Activated T-helper 2 cell treated with anti-CD3 and anti-CD28 coated beads, Interferon-gamma antibody, Interleukin-2, Interleukin-4, amounts not matched to agents 10 μg/mL and 5 μg/mL and 100 μg/mL, durations not matched to agents 14 hours and 24 hours and 36 hours (primary cell): Measurements from ENCODE around the gene GTSF1L. TPM values are rescaled to one million over a fixed set of nuclear protein-coding genes. Genes with fewer than 3 reads are reported as not detected.

Experiments
- DNase-seq: peaks from one replicate; pipeline ENCODE4 v3.0.0; 2021; ENCODE audit warnings: low spot score
- H3K27ac Mint-ChIP-seq: one replicate; pipeline ENCODE4 v1.8.0; 2021; ENCODE audit warnings: mixed read lengths
- H3K27me3 Mint-ChIP-seq: one replicate; pipeline ENCODE4 v1.8.0; 2021; ENCODE audit warnings: low read depth, mixed read lengths
- H3K36me3 Mint-ChIP-seq: one replicate; pipeline ENCODE4 v1.8.0; 2021; ENCODE audit warnings: low read depth, mixed read lengths
- H3K4me1 Mint-ChIP-seq: one replicate; pipeline ENCODE4 v1.8.0; 2021; ENCODE audit warnings: low read depth, mixed read lengths
- H3K4me3 Mint-ChIP-seq: one replicate; pipeline ENCODE4 v1.8.0; 2021; ENCODE audit warnings: low read depth, mild to moderate bottlenecking, moderate library complexity, mixed read lengths
- H3K9me3 Mint-ChIP-seq: one replicate; pipeline ENCODE4 v1.8.0; 2021; ENCODE audit warnings: mixed read lengths
- intact Hi-C: fragments of 100-400 bp; cut with micrococcal nuclease; formaldehyde crosslinking; loops from one replicate; pipeline ENCODE4 v1.15.1; 2023
- total RNA-seq: library from RNA; stranded (reverse); gene quantifications from 2 replicates; pipeline ENCODE4 v1.2.3, GENCODE V29; 2022

Gene GTSF1L
- total RNA-seq, 1 donor from 2014 or later: not detected

- intact Hi-C loops: no loop called here
- Mint-ChIP-seq H3K36me3 (no peaks in the 10 kb centered on the region), H3K4me1 (peaks cover 29% of the 10 kb centered on the region), H3K27ac (no peak overlapping the region), H3K27me3 (peaks cover 1% of the 10 kb centered on the region), H3K9me3 (no peaks in the 10 kb centered on the region), H3K4me3 (no peak overlapping the region)
- no peak for DNase-seq
Observed at GRCh38 chr20:43739148-43739749, 12.4 kb upstream of the GTSF1L start.

DNA sequence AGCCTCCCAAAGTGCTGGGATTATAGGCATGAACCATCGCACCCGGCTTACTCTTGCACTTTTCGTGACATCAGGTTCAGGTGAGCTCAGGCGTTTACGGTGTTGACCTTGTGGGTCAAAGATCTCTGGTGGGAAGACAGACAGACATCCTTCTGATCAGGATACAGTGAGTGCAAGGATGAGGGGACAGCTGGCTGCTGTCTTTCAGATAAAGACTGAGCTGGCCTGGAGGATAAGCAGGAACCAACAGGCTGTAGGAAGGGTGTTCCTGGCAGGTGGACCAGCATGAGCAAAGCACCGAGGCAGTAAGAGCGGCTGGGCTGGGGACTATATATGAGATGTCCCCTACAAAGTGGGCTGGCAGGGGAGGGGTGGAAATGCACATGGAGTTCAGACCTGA lies 11.1 kb upstream of the GTSF1L start:
- no peaks in the 10 kb centered on the region for H3K9me3 Mint-ChIP-seq

DNA sequence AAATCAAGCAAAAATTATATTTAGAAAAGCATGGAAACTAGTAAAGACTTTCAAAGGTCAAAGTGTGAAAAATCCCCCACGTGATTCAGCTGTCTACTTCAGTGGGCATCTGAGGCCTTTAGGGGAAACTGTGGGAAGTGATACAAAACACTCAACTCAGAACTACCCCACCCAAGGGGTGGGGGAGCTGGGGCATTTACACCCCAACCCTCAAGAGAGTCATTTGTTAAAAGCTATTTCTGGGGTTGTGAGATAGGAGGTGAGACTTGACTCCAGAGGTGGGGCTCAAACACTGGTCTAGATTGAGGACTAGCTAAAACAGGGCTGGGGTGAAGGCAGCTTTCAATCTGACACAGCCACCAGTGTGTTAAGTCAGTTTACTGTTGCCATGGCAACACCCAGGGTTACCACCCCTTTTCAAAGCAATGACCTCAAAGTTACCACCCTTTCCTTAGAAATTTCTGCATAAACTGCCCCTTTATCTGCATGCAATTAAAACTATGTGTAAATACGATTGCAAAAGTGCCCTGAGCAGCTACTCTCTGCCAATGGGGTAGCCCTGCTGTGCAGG lies 9.9 kb upstream of the GTSF1L start:
- Mint-ChIP-seq H3K4me3 (no peak overlapping the region), H3K36me3 (no peaks in the 10 kb centered on the region), H3K27me3 (peaks cover 1% of the 10 kb centered on the region), H3K9me3 (no peaks in the 10 kb centered on the region), H3K27ac (peak overlapping the region; percentile 75), H3K4me1 (peaks cover 35% of the 10 kb centered on the region)
- DNase-seq: peak; percentile 49
- intact Hi-C loops: loop anchor here (2.0 kb wide), 1 partner anchor 14 kb away; no protein-coding TSS in a partner anchor

More for the DNA sequence above, 11.1 kb upstream of the GTSF1L start:
- no peaks in the 10 kb centered on the region for H3K36me3 Mint-ChIP-seq
- DNase-seq: no peak
- no peak overlapping the region for H3K27ac Mint-ChIP-seq
- H3K4me1 Mint-ChIP-seq: peaks cover 35% of the 10 kb centered on the region
- intact Hi-C loops: loop anchor here (2.0 kb wide), 1 partner anchor 13 kb away; no protein-coding TSS in a partner anchor
- peaks cover 1% of the 10 kb centered on the region for H3K27me3 Mint-ChIP-seq
- no peak overlapping the region for H3K4me3 Mint-ChIP-seq

GRCh38 chr20:43731927-43732326 lies 5.1 kb upstream of the GTSF1L start:
- intact Hi-C loops: no loop called here
- Mint-ChIP-seq H3K4me3 (no peak overlapping the region), H3K4me1 (peaks cover 33% of the 10 kb centered on the region), H3K36me3 (peaks cover 3% of the 10 kb centered on the region), H3K27me3 (no peaks in the 10 kb centered on the region), H3K9me3 (peaks cover 8% of the 10 kb centered on the region), H3K27ac (no peak overlapping the region)
- no peak for DNase-seq

GRCh38 chr20:43731469-43731868 lies 4.7 kb upstream of the GTSF1L start:
- H3K9me3 Mint-ChIP-seq: peaks cover 8% of the 10 kb centered on the region
- intact Hi-C loops: no loop called here
- no peaks in the 10 kb centered on the region for H3K27me3 Mint-ChIP-seq
- peaks cover 3% of the 10 kb centered on the region for H3K36me3 Mint-ChIP-seq
- DNase-seq: no peak
- no peak overlapping the region for H3K27ac Mint-ChIP-seq
- peaks cover 29% of the 10 kb centered on the region for H3K4me1 Mint-ChIP-seq
- no peak overlapping the region for H3K4me3 Mint-ChIP-seq

DNA sequence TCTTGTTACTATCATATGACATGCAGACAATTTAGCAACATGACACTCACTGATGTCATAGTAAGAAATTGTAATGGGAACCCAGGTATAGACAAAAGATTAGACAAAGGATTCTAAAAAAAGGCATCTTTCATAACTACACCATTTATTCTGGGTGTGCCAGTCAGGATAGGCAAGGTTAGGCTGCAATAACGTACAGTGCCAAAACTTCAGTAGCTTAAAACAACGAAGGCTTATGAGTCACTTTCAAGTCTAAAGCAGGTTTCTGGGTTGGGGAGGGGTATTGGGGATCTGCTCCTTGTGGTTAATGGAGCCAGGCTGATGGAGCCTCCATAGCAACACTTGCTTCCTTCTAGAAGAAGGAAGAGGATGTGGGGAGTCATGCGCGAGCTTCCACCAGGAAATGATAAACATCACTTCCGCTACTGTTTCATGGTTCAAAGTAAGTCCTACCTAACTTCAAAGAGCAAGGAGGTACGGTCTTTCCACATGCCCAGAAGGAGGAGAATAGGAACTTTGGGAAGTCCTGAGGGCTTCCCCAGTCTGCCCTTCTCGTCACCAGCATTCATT lies 2.0 kb upstream of the GTSF1L start:
- H3K9me3 Mint-ChIP-seq: peaks cover 8% of the 10 kb centered on the region
- H3K4me3 Mint-ChIP-seq: no peak overlapping the region
- H3K27me3 Mint-ChIP-seq: no peaks in the 10 kb centered on the region
- H3K36me3 Mint-ChIP-seq: peaks cover 3% of the 10 kb centered on the region
- peaks cover 13% of the 10 kb centered on the region for H3K4me1 Mint-ChIP-seq
- DNase-seq: no peak
- no peak overlapping the region for H3K27ac Mint-ChIP-seq
- intact Hi-C loops: no loop called here

DNA sequence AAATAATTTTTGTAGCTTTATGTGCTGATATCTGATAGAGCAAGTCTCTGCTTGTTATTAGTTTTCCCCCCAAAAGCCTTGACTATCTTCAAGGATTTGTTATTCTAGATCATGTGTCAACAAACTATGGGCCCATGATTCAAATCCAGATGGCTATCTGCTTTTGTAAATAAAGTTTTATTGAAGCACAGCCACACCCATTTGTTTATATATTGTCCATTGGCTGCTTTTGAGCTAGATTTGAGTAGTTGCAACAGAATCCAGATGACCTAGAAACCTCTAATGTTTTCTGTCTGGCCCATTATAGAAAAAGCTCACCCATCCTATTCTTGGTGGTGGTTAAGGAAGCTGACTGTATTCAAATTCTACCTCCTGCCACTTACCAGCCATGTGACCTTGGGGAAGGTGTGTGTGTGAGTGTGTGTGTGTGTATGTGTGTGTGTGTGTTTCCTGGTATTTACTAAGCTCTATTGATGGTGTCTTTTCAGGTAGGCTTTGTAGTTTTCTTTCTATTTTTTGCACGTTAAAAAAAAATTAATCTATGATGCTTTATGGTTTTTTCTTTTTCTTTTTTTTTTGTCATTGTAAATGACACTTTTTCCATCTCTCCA lies 1.3 kb upstream of the GTSF1L start:
- Mint-ChIP-seq H3K4me3 (no peak overlapping the region), H3K27ac (no peak overlapping the region), H3K36me3 (peaks cover 3% of the 10 kb centered on the region), H3K27me3 (no peaks in the 10 kb centered on the region), H3K9me3 (peaks cover 8% of the 10 kb centered on the region), H3K4me1 (peaks cover 10% of the 10 kb centered on the region)
- intact Hi-C loops: no loop called here
- DNase-seq: no peak

GRCh38 chr20:43726333-43726732 lies 469 bp downstream of the GTSF1L start:
- intact Hi-C loops: no loop called here
- peaks cover 17% of the 10 kb centered on the region for H3K4me1 Mint-ChIP-seq
- no peaks in the 10 kb centered on the region for H3K27me3 Mint-ChIP-seq
- no peak overlapping the region for H3K4me3 Mint-ChIP-seq
- peaks cover 8% of the 10 kb centered on the region for H3K9me3 Mint-ChIP-seq
- peaks cover 3% of the 10 kb centered on the region for H3K36me3 Mint-ChIP-seq
- no peak for DNase-seq
- no peak overlapping the region for H3K27ac Mint-ChIP-seq

DNA sequence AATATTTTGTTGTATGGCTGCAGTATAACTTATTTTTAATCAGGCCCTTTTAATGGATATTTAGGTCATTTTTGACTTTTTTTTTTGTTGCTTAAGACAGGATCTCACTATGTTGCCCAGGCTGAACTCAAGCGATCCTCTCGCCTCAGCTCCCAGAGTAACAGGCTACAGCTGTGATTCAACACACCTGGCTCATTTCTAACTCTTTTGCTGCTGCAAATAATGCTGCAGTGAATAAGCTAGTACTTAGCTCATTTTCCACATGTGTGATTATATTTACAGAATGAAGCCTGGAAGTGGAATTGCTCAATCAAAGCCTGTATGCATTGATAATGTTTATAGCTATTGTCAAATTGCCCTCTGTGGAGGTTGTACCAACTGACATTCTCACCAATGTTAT lies 1.1 kb downstream of the GTSF1L start:
- Mint-ChIP-seq H3K4me3 (no peak overlapping the region), H3K36me3 (peaks cover 3% of the 10 kb centered on the region), H3K27ac (no peak overlapping the region), H3K27me3 (no peaks in the 10 kb centered on the region), H3K9me3 (peaks cover 8% of the 10 kb centered on the region), H3K4me1 (peaks cover 17% of the 10 kb centered on the region)
- intact Hi-C loops: no loop called here
- no peak for DNase-seq

- Mint-ChIP-seq H3K4me3 (no peak overlapping the region), H3K4me1 (peaks cover 17% of the 10 kb centered on the region), H3K36me3 (peaks cover 11% of the 10 kb centered on the region), H3K27me3 (no peaks in the 10 kb centered on the region), H3K27ac (no peak overlapping the region), H3K9me3 (peaks cover 8% of the 10 kb centered on the region)
- DNase-seq: no peak
- intact Hi-C loops: no loop called here
Observed at GRCh38 chr20:43724383-43724782, 2.4 kb downstream of the GTSF1L start.

GRCh38 chr20:43723735-43724134 lies 3.1 kb downstream of the GTSF1L start:
- DNase-seq: no peak
- intact Hi-C loops: no loop called here
- H3K4me1 Mint-ChIP-seq: peaks cover 15% of the 10 kb centered on the region
- H3K9me3 Mint-ChIP-seq: peaks cover 8% of the 10 kb centered on the region
- no peaks in the 10 kb centered on the region for H3K27me3 Mint-ChIP-seq
- no peak overlapping the region for H3K4me3 Mint-ChIP-seq
- peaks cover 16% of the 10 kb centered on the region for H3K36me3 Mint-ChIP-seq
- no peak overlapping the region for H3K27ac Mint-ChIP-seq

- H3K4me1 Mint-ChIP-seq: peaks cover 11% of the 10 kb centered on the region
Observed at GRCh38 chr20:43723186-43723585, 3.6 kb downstream of the GTSF1L start.

DNA sequence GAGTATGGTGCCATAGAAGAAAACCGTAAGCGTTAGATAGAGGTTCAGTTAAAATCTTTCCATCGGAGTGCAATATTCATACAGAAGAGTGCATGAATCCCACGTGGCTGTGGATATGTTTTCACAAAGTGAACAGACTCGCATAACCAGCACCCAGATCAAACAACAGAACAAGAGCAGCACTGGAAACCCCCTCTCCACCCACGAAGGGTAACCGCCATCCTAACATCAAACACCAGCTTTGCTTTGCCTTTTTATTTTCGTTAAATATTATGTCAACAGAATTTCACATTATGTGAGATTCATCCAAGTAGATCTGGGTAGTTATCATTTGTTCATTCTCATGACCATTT lies 4.7 kb downstream of the GTSF1L start:
- Mint-ChIP-seq H3K27me3 (no peaks in the 10 kb centered on the region), H3K27ac (peak overlapping the region; percentile 69), H3K4me1 (peaks cover 10% of the 10 kb centered on the region), H3K4me3 (peak overlapping the region; percentile 58), H3K9me3 (no peaks in the 10 kb centered on the region), H3K36me3 (peaks cover 17% of the 10 kb centered on the region)
- peak; percentile 24 for DNase-seq
- intact Hi-C loops: no loop called here

More at GRCh38 chr20:43723186-43723585, 3.6 kb downstream of the GTSF1L start:
- DNase-seq: no peak
- H3K36me3 Mint-ChIP-seq: peaks cover 14% of the 10 kb centered on the region
- no peak overlapping the region for H3K27ac Mint-ChIP-seq
- H3K27me3 Mint-ChIP-seq: no peaks in the 10 kb centered on the region
- peaks cover 2% of the 10 kb centered on the region for H3K9me3 Mint-ChIP-seq
- intact Hi-C loops: no loop called here
- no peak overlapping the region for H3K4me3 Mint-ChIP-seq
